ENCODE measurements around the gene DUSP11. TPM values are rescaled to one million over a fixed set of nuclear protein-coding genes. Genes with fewer than 3 reads are reported as not detected.

Gene DUSP11
- total and polyA plus RNA-seq, 9 of the 15 experiments (the other 6 are each of a cell fraction or from before 2014, with no cell fraction given), result 20.7 to 79.8 (median 29.3) TPM

DNA sequence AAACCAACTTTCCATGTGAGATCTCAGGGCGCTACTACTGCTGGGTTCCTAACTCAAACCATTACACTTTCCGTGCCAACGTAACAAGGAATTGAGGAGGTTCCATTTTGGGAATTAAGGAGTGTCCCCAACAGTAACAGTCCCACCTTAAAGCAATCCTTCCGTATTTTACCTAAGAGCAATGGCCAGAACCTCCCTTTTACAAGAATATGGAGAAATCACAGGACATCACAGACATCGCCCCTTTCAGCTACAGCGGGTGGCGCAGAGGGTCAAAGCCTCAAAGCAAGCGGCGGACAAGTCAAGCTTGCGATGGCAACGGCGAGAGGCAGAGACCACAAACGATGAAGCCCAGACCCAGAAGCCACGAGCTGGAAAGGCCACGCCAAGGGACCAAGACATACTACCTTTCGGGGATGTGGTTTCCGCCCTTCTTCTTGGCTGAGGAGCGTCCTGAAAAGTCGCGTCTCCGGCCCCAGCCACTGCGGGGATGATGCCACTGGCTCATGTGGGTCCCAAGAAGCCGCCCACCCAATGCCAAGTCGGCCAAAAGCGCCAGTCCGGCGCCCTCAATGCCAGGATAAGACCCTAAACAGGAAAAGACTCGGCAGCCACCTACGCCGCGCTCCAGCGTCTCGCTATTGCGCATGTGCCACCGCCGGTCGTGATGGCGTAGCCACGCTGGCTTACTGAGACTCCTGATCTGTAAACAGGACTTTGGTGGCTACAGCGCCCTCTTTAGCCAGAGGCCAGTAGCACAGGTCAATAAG, at the start of gene DUSP11 (continued):
- TF ChIP-seq, protein P1, sequence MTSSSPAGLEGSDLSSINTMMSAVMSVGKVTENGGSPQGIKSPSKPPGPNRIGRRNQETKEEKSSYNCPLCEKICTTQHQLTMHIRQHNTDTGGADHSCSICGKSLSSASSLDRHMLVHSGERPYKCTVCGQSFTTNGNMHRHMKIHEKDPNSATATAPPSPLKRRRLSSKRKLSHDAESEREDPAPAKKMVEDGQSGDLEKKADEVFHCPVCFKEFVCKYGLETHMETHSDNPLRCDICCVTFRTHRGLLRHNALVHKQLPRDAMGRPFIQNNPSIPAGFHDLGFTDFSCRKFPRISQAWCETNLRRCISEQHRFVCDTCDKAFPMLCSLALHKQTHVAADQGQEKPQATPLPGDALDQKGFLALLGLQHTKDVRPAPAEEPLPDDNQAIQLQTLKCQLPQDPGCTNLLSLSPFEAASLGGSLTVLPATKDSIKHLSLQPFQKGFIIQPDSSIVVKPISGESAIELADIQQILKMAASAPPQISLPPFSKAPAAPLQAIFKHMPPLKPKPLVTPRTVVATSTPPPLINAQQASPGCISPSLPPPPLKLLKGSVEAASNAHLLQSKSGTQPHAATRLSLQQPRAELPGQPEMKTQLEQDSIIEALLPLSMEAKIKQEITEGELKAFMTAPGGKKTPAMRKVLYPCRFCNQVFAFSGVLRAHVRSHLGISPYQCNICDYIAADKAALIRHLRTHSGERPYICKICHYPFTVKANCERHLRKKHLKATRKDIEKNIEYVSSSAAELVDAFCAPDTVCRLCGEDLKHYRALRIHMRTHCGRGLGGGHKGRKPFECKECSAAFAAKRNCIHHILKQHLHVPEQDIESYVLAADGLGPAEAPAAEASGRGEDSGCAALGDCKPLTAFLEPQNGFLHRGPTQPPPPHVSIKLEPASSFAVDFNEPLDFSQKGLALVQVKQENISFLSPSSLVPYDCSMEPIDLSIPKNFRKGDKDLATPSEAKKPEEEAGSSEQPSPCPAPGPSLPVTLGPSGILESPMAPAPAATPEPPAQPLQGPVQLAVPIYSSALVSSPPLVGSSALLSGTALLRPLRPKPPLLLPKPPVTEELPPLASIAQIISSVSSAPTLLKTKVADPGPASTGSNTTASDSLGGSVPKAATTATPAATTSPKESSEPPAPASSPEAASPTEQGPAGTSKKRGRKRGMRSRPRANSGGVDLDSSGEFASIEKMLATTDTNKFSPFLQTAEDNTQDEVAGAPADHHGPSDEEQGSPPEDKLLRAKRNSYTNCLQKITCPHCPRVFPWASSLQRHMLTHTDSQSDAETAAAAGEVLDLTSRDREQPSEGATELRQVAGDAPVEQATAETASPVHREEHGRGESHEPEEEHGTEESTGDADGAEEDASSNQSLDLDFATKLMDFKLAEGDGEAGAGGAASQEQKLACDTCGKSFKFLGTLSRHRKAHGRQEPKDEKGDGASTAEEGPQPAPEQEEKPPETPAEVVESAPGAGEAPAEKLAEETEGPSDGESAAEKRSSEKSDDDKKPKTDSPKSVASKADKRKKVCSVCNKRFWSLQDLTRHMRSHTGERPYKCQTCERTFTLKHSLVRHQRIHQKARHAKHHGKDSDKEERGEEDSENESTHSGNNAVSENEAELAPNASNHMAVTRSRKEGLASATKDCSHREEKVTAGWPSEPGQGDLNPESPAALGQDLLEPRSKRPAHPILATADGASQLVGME (CRISPR knock-in tag; IDR thresholded peaks at IDR 0.05), result 0 out of 2 replicates have a peak, but pooled peaks have one; percentile 41
- TF ChIP-seq DIDO1 (tag; IDR thresholded peaks at IDR 0.05; ENCODE audit: low read depth) (no peak), TAF15 (IDR thresholded peaks at IDR 0.05; ENCODE audit: low read depth, low read length) (0 out of 2 replicates have a peak, but pooled peaks have one; percentile 39), RNF2 (IDR thresholded peaks at IDR 0.05) (no peak), ZFP91 (CRISPR knock-in tag; IDR thresholded peaks at IDR 0.05) (no peak), SMARCA4 (IDR thresholded peaks at IDR 0.05) (peak; percentile 10; the same call in 1 of the 2 replicates), ZNF12 (CRISPR knock-in tag; IDR thresholded peaks at IDR 0.05) (no peak), MTA1 (IDR thresholded peaks at IDR 0.05; ENCODE audit: borderline replicate concordance) (no peak), POU5F1 (IDR thresholded peaks at IDR 0.05; ENCODE audit: borderline replicate concordance, low read depth, low read length, partially characterized antibody) (no peak), NR1H2 (CRISPR knock-in tag; IDR thresholded peaks at IDR 0.05) (no peak), HMG20B (CRISPR knock-in tag; IDR thresholded peaks at IDR 0.05) (no peak), FOXK2 (conservative IDR thresholded peaks at IDR 0.05 in 1 of 2, IDR thresholded peaks at IDR 0.05 in 1 of 2; ENCODE audit: low read depth in 2 of 2) (peak; percentile 99 to 100)
- TF ChIP-seq, protein P2, sequence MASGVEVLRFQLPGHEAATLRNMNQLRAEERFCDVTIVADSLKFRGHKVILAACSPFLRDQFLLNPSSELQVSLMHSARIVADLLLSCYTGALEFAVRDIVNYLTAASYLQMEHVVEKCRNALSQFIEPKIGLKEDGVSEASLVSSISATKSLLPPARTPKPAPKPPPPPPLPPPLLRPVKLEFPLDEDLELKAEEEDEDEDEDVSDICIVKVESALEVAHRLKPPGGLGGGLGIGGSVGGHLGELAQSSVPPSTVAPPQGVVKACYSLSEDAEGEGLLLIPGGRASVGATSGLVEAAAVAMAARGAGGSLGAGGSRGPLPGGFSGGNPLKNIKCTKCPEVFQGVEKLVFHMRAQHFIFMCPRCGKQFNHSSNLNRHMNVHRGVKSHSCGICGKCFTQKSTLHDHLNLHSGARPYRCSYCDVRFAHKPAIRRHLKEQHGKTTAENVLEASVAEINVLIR (CRISPR knock-in tag; IDR thresholded peaks at IDR 0.05), result peak; percentile 58; the same call in 1 of the 2 replicates
- TF ChIP-seq, protein P3, sequence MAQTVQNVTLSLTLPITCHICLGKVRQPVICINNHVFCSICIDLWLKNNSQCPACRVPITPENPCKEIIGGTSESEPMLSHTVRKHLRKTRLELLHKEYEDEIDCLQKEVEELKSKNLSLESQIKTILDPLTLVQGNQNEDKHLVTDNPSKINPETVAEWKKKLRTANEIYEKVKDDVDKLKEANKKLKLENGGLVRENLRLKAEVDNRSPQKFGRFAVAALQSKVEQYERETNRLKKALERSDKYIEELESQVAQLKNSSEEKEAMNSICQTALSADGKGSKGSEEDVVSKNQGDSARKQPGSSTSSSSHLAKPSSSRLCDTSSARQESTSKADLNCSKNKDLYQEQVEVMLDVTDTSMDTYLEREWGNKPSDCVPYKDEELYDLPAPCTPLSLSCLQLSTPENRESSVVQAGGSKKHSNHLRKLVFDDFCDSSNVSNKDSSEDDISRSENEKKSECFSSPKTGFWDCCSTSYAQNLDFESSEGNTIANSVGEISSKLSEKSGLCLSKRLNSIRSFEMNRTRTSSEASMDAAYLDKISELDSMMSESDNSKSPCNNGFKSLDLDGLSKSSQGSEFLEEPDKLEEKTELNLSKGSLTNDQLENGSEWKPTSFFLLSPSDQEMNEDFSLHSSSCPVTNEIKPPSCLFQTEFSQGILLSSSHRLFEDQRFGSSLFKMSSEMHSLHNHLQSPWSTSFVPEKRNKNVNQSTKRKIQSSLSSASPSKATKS (CRISPR knock-in tag; IDR thresholded peaks at IDR 0.05), result no peak
- TF ChIP-seq, protein P4, sequence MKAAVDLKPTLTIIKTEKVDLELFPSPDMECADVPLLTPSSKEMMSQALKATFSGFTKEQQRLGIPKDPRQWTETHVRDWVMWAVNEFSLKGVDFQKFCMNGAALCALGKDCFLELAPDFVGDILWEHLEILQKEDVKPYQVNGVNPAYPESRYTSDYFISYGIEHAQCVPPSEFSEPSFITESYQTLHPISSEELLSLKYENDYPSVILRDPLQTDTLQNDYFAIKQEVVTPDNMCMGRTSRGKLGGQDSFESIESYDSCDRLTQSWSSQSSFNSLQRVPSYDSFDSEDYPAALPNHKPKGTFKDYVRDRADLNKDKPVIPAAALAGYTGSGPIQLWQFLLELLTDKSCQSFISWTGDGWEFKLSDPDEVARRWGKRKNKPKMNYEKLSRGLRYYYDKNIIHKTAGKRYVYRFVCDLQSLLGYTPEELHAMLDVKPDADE (conservative IDR thresholded peaks at IDR 0.05; ENCODE audit: control insufficient read depth, low read depth, low read length), result no peak
